Head of caudate nucleus (tissue), 42 donors: ENCODE results near the gene IL1R2.
A peak's percentile ranks its signal among the peaks of the same experiment; 100 is the strongest.
"Not testable (repeated sequence)": the region's sequence is repeated elsewhere in the genome, so short reads cannot be mapped to it uniquely, and the experiment has no call there.

ENCODE experiments used
- DNase-seq, 42 donors: peaks; one replicate each; pipeline versions ENCODE4 v3.0.0 to v3.0.0-alpha.2; 2020 to 2021; ENCODE audit warnings: mixed read lengths in 7 of 42
- intact Hi-C: fragments of 100-400 bp; cut with DNase I; formaldehyde crosslinking; loops from one replicate; pipeline ENCODE4 v1.15.0; 2022

IL1R2 gene

GRCh38 chr2:101989740-101990460 is 1.9 kb upstream of the IL1R2 start:
- intact Hi-C loops: no loop called here
- DNase-seq: no peak

DNA sequence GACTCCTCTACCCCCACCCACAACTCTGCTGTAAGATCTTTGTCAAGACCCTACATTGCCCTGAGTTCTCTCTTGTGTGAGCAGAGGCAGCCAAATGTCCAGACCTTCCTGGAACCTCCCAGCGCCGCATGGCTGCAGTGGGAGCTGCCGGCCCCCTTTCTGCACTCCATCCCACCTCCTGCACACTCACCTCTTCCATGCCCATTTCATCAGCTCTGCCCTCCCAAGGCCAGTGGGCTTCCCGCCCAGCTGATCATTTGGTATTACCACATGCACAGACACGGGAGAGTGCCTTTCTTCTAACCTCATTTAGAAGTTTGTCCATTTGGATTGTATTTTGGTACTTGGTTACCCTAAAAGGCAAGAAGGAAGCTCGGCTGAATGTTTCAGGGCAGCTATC is 2.0 kb downstream of the IL1R2 start:
- peak in 1 of 42 donors; percentile 22 for DNase-seq
- intact Hi-C loops: no loop called here

DNA sequence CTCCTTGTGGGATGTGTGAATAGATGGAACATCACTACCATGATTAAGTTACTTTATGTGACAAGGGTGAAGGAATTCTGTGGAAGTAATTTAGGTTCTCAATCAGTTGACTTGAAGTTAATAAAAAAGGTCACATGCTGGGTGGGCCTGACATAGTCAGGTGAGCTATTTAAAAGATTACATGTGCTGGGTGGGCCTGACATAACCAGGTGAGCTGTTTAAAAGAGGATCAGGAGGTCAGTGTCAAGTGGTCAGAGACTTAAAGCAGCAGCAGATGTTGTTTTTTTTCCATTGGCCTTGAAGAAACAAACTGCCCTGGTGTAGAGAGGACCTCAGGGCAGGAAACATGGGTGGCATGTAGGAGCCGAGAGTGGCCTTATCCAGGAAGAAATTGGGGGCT is 3.3 kb downstream of the IL1R2 start:
- intact Hi-C loops: no loop called here

GRCh38 chr2:101995804-101996203 is 4.0 kb downstream of the IL1R2 start:
- intact Hi-C loops: no loop called here
- DNase-seq: no peak

More for the DNA sequence above, 3.3 kb downstream of the IL1R2 start:
- no peak for DNase-seq

GRCh38 chr2:101998556-101998895 is 6.8 kb downstream of the IL1R2 start:
- intact Hi-C loops: no loop called here
- no peak for DNase-seq

DNA sequence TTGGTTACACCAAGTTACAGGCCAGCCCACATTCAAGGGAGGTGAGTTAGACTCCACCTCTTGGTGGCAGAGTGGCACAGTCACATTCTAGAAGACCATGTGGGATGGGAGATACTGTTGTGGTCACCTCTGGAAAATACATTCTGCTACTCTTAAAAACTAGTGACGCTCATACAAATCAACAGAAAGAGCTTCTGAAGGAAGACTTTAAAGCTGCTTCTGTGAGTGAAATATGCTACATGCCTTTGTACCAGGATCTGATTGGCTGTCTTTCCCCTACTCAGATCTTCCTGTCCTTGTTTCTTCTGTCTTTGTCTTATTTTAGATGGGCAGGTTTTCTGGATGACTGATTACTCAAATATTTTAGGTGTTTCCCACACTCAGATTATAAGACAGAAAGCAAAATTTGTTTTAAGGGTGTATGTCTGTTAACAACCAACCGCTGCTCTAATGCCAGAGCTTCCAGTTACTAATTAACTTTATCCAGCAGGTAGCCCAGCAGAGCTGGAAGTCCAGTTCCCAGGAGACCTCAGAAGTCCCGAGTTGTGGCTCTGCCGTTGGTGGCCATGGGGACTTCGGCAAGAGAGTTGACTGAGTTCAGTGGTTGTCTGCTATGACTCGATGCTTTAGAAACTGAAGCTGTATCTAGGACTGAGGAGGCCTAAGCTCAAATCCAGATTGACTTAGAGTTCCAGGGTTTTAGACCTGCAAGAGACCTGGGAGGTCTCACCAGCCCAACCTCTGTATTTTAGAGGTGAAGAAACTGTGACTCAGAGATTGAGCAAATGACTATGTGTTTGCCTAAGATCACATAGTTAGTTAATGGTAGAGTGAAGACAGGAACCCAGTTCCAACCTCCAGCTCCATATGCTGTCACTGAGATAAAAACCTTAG is 7.4 kb downstream of the IL1R2 start:
- no peak for DNase-seq
- intact Hi-C loops: no loop called here

GRCh38 chr2:102000012-102000411 is 8.3 kb downstream of the IL1R2 start:
- intact Hi-C loops: no loop called here
- DNase-seq: no peak

DNA sequence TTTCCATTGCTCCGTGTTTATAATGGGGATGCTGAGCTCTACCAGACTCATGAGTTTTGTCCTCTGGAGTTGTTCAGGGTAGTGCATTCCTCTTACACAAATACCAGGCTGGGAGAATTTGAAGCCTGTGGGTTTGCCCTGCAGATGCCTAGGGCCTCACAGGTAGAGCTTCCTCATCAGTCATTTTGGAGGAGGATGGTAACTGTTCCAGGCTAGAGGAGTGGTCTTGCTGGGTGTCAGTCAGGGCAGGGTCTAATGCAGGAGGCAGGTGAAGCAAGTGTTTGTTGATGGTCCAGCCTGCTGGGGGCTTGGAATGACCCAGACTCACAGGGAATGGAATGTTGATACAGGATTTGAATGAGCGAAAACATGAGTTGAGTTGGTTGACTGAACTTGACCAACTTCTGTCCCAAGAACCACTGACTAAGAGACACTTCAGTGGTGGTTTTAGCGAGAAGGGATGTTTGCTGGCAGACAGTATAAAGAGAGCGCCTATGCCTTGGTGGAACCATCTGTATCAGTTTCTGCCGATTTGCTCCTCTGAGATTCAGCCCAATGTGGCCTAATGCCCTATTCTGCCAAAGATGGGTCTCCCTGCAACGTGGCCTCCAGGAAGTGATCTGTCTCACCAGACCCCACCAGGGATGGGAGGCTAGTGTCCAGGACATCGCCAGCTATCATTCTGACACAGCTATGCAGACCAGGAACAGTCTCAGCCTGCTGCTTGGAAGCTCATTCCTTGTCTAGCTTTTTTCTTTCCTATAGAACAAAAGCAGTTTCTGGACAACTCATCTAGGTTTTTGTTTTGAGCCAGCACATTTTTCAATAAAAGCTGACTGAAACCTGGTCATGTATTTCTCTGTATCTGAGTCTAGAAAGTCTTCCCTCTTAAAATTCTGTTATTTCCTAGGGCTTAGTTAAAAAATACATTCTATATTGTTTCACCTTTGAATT is 9.3 kb downstream of the IL1R2 start:
- intact Hi-C loops: no loop called here
- no peak for DNase-seq

DNA sequence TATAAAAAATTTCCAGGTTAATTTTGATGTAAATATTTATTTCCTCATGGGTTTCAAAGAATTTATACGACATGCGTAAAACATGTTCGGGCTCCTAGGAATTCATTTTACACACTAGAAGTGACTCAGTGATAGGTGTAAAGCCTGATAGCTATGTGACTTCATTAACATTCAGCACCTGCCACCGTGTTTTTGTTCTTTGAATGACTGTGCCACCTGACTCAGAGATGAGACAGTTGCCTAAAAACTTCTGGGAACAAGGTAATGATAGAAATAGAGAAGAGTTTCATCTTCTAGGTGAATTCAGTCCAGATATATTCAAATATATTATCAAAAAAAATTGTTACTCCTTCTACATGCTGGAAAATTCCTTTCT is 10.0 kb downstream of the IL1R2 start:
- intact Hi-C loops: no loop called here
- DNase-seq: peak in 7 of 42 donors; percentile 9 to 50 (median 24)

GRCh38 chr2:102002228-102002627 is 10.5 kb downstream of the IL1R2 start:
- no peak for DNase-seq
- intact Hi-C loops: no loop called here

DNA sequence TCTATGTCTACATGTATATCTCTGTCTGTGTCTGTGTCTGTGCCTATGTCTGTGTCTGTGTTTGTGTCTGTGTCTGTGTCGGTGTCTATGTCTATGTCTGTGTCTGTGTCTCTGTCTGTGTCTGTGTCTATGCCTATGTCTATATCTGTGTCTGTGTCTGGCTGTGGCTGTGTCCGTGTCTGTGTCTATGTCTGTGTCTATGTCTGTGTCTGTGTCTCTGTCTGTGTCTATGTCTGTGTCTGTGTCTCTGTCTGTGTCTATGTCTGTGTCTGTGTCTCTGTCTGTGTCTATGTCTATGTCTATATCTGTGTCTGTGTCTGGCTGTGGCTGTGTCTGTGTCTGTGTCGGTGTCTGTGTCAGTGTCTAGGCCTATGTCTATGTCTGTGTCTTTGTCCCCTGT is 11.1 kb downstream of the IL1R2 start:
- intact Hi-C loops, DNase-seq: not testable (repeated sequence)

GRCh38 chr2:102003696-102004095 is 11.9 kb downstream of the IL1R2 start:
- intact Hi-C loops: no loop called here
- DNase-seq: no peak

GRCh38 chr2:102004581-102004980 is 12.8 kb downstream of the IL1R2 start:
- intact Hi-C loops: no loop called here

GRCh38 chr2:102005449-102005848 is 13.7 kb downstream of the IL1R2 start:
- intact Hi-C loops: no loop called here

More at GRCh38 chr2:102004581-102004980, 12.8 kb downstream of the IL1R2 start:
- no peak for DNase-seq

GRCh38 chr2:102005989-102006885 is 14.5 kb downstream of the IL1R2 start:
- peak in 17 of 42 donors; percentile 18 to 62 (median 32) for DNase-seq
- intact Hi-C loops: no loop called here

More at GRCh38 chr2:102005449-102005848, 13.7 kb downstream of the IL1R2 start:
- no peak for DNase-seq

- DNase-seq: no peak
- intact Hi-C loops: no loop called here
Measured at GRCh38 chr2:102006886-102007278, 15.1 kb downstream of the IL1R2 start.

- intact Hi-C loops: no loop called here
- no peak for DNase-seq
Measured at GRCh38 chr2:102008490-102008889, 16.7 kb downstream of the IL1R2 start.

- DNase-seq: no peak
- intact Hi-C loops: no loop called here
Measured at GRCh38 chr2:102009557-102009956, 17.8 kb downstream of the IL1R2 start.
